Fibroblast of mammary gland (primary cell): ENCODE data around the gene ROS1.

Experiments
- DNase-seq: peaks from one replicate; pipeline ENCODE4 v3.0.0-alpha.2; 2010; ENCODE audit warnings: low read depth
- H3K4me3 ChIP-seq: 2 replicates; pipeline ENCODE4 v1.5.1; 2011; ENCODE audit warnings: low read depth, mild to moderate bottlenecking, low read length, moderate library complexity; ENCODE audit not compliant: control insufficient read depth
- CTCF ChIP-seq: conservative IDR thresholded peaks from 2 replicates; pipeline ENCODE4 v1.5.1; 2011; ENCODE audit warnings: low read depth, low read length, inconsistent platforms; ENCODE audit not compliant: control insufficient read depth, insufficient read depth

ROS1 gene

GRCh38 chr6:117327149-117328004 is 98.4 kb downstream of the ROS1 start:
- H3K4me3 ChIP-seq: no peak overlapping the region
- no peak for TF ChIP-seq CTCF
- DNase-seq: no peak

- no peak for TF ChIP-seq CTCF
- peak; percentile 79 for DNase-seq
- H3K4me3 ChIP-seq: no peak overlapping the region
These were observed 99.3 kb downstream of the ROS1 start for GRCh38 chr6:117326396-117326795.

- no peak overlapping the region for H3K4me3 ChIP-seq
- peak; percentile 44 for TF ChIP-seq CTCF
- peak; percentile 36 for DNase-seq
These were observed 108.5 kb downstream of the ROS1 start for GRCh38 chr6:117317261-117317660.

GRCh38 chr6:117311726-117312125 is 114.0 kb downstream of the ROS1 start:
- TF ChIP-seq CTCF: no peak
- DNase-seq: no peak
- H3K4me3 ChIP-seq: no peak overlapping the region

GRCh38 chr6:117311310-117311709 is 114.4 kb downstream of the ROS1 start:
- no peak overlapping the region for H3K4me3 ChIP-seq
- TF ChIP-seq CTCF: no peak
- DNase-seq: no peak

- no peak for TF ChIP-seq CTCF
- no peak for DNase-seq
- H3K4me3 ChIP-seq: no peak overlapping the region
These were observed 116.1 kb downstream of the ROS1 start for GRCh38 chr6:117309611-117310010.
